Measurements from ENCODE around the gene GFRA1.

Gene GFRA1

DNA sequence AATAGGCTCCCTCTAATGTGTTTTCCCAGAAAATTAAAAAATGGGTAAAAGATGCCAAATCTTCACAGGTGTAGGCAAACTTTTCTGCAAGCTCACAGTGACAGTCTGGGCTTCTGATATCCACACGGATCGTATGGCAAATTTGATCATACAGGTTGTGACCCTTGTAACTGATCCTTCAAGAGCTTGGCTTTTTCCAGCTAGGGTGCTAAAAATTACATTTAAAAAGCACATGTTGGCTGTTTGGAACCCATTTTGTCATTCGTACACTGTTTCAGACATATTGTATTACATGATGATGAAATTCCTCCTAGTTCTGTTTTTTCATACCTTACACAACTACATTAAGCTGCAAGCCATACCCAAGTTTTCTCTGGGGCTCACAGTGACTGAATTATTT, 138.7 kb downstream of the GFRA1 start:
- no peak overlapping the region for H3K4me3 Mint-ChIP-seq
- H3K27ac Mint-ChIP-seq, result no peak overlapping the region
- DNase-seq, result no peak
- H3K9me3 Mint-ChIP-seq, result peaks cover 2% of the 10 kb centered on the region
- no peaks in the 10 kb centered on the region for H3K4me1 Mint-ChIP-seq (ENCODE audit: low read depth)
- no peaks in the 10 kb centered on the region for H3K27me3 Mint-ChIP-seq
- H3K36me3 Mint-ChIP-seq (ENCODE audit: low read depth), result no peaks in the 10 kb centered on the region

DNA sequence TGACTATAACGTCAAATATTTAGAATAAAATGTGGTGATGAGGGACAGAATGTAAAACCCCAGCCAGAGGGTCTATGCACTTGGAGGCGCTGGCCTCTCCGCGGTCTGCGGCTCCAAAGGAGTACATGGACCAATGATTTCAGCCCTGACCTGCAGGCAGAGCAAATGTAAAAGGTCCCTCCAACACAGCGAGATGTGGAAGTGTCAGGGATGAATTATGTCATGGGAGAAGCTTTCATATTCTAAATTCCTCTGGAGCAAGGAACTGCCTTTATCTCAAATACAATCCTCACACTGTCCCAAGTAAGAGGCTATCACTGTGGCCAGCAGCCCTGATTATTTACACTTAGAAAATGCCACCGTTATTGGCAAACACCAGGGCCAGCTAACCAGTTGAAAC, 139.4 kb downstream of the GFRA1 start:
- no peaks in the 10 kb centered on the region for H3K36me3 Mint-ChIP-seq (ENCODE audit: low read depth)
- no peak overlapping the region for H3K27ac Mint-ChIP-seq
- H3K4me3 Mint-ChIP-seq, result no peak overlapping the region
- H3K9me3 Mint-ChIP-seq, result peaks cover 2% of the 10 kb centered on the region
- no peaks in the 10 kb centered on the region for H3K27me3 Mint-ChIP-seq
- DNase-seq, result no peak
- no peaks in the 10 kb centered on the region for H3K4me1 Mint-ChIP-seq (ENCODE audit: low read depth)

DNA sequence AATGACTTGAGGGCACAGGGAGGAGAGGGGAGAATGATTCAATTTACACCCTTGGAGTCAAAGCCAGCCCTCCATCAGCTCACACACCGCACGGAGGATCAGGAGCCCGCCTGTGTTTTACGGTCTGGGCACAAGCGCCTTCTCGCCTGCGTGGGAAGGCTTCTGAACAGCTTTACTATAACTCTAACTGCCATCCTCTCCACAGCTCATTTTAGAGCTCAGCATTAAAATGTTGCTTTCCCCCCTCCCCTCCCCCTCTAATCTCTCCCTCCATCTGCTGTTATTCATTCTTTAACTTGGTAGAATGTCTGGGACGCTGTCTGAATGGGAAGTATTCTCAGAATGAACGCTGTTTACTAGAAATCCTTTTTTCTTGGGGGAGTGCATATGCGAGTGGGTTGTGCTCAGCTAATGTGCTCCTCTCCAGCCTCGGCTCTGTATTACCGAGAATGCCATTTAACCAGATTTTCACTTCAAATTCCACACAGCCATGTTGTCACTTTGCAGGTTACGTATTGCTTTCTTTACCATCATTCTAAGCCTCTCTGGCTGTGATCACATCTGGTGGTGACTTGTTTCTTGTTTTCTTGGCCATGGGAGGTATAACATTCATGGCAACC, 140.1 kb downstream of the GFRA1 start:
- no peaks in the 10 kb centered on the region for H3K4me1 Mint-ChIP-seq (ENCODE audit: low read depth)
- no peaks in the 10 kb centered on the region for H3K27me3 Mint-ChIP-seq
- no peak for DNase-seq
- H3K27ac Mint-ChIP-seq, result no peak overlapping the region
- peaks cover 3% of the 10 kb centered on the region for H3K9me3 Mint-ChIP-seq
- no peak overlapping the region for H3K4me3 Mint-ChIP-seq
- no peaks in the 10 kb centered on the region for H3K36me3 Mint-ChIP-seq (ENCODE audit: low read depth)

DNA sequence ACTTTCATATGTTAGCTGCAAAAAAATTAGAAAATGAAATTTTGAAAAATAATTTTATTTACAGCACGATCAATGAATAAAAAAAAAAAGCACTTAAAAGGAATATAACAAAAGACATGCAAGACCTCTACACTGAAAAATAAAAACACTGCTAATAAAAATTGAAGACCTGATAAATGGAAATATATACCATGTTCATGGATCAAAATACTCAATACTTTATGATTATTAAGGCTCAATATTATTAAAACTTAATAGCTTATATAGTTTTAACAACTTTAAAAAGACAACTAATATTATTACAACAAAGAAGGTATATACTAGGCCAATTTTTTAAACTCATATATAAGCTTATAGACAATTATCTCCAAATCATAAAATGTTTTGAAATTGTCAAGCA, 143.0 kb downstream of the GFRA1 start:
- Mint-ChIP-seq H3K27me3 (no peaks in the 10 kb centered on the region), H3K9me3 (peaks cover 5% of the 10 kb centered on the region), H3K4me1 (ENCODE audit: low read depth) (no peaks in the 10 kb centered on the region)

DNA sequence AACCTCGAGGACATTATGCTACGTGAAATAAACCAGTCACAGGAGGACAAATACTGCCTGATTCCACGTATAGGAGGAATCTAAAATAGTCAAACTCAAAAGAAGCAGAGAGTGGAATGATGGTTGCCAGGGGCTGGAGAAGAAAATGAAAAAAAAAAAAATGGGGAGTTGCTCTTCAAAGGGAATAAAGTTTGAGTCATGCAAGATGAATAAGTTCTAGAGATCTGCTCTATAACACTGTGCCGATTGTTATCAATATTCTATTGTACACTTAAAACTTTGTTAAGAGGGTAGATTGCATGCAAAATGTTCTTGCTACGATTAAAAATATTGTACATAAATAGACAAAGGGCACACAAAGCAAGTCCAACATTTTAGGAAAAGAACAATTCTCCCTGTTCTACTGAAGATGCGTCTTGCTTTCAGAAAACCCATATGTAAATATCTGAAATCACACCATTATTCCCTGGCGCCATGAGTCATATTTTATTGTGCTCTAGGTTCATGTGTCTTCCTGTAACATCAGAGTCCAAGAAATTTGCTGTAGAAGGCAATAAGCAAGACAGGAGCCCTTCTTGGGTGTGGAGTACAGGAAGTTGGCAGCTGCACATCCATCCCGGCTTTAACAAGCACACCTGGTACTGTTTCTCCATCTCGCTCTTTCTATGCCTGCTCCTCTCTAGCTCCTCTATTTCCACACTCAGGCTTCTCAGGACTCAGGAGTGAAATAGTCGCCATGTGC, 145.9 kb downstream of the GFRA1 start:
- Mint-ChIP-seq H3K27me3 (peaks cover 4% of the 10 kb centered on the region), H3K9me3 (peaks cover 5% of the 10 kb centered on the region), H3K27ac (no peak overlapping the region), H3K36me3 (ENCODE audit: low read depth) (no peaks in the 10 kb centered on the region), H3K4me3 (no peak overlapping the region), H3K4me1 (ENCODE audit: low read depth) (no peaks in the 10 kb centered on the region)
- no peak for DNase-seq

More for the DNA sequence above, 143.0 kb downstream of the GFRA1 start:
- DNase-seq, result no peak
- Mint-ChIP-seq H3K27ac (no peak overlapping the region), H3K36me3 (ENCODE audit: low read depth) (no peaks in the 10 kb centered on the region), H3K4me3 (no peak overlapping the region)

DNA sequence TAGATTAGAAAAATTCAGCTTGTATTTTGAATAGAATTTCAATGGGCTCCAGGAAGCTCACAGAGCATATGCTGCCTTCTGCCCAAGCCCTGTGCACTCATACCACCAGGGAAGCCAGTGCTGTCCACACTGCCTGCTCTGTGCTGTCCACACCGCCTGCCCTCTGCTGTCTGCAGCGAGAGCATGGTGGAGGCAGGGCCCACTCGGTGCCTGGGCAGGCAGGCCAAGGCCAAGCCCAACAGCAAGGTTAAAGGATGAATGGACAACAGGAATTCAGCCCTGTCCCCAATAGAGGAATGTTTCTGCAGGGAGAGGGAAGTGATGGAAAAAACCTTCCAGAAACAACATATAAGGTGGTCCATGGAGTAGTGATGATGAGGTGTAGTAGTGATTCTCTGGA, 146.8 kb downstream of the GFRA1 start:
- Mint-ChIP-seq H3K4me1 (ENCODE audit: low read depth) (no peaks in the 10 kb centered on the region), H3K9me3 (peaks cover 5% of the 10 kb centered on the region), H3K36me3 (ENCODE audit: low read depth) (no peaks in the 10 kb centered on the region), H3K27ac (no peak overlapping the region), H3K27me3 (peaks cover 4% of the 10 kb centered on the region), H3K4me3 (no peak overlapping the region)
- no peak for DNase-seq

DNA sequence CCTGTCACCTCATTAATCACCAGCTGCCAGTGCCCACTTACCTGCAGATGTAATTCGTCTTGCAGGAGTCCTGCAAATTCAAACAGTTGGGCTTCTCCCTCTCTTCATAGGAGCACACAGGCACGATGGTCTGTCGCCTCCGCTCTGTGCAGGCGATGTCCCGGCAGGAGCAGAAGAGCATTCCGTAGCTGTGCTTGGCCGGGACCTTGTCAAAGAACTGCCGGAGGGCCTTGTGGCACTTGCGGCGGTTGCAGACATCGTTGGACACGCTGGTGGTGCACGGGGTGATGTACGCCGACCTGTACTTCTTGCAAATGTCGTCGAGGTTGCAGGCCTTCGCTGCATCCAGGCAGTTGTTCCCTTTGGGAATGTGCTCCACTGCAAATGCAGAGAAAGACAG, 147.8 kb downstream of the GFRA1 start:
- H3K9me3 Mint-ChIP-seq, result peaks cover 5% of the 10 kb centered on the region
- no peak overlapping the region for H3K27ac Mint-ChIP-seq
- no peak for DNase-seq
- no peaks in the 10 kb centered on the region for H3K36me3 Mint-ChIP-seq (ENCODE audit: low read depth)
- H3K27me3 Mint-ChIP-seq, result peaks cover 4% of the 10 kb centered on the region
- H3K4me3 Mint-ChIP-seq, result no peak overlapping the region
- H3K4me1 Mint-ChIP-seq (ENCODE audit: low read depth), result no peaks in the 10 kb centered on the region

DNA sequence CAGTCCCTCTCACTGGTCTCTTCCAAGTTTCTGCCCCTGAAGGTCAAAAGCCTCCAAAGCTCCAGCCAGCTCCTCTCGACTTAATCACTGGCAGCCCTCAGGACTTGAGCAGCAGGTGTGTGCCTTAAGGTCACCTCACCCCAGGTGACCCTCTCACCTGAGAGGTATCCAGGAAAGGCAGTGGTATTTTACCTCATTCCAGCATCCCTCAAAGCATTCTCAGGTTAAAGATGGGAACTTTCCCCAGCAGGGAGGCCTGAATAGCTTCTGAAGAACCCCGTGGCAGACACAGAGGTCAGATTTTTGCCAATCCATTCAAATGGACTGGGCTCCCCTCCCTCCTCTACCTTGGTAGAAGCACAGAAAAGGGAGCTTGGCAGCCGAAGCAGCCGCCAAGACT, 148.2 kb downstream of the GFRA1 start:
- no peaks in the 10 kb centered on the region for H3K4me1 Mint-ChIP-seq (ENCODE audit: low read depth)
- no peak for DNase-seq
- peaks cover 5% of the 10 kb centered on the region for H3K9me3 Mint-ChIP-seq
- no peaks in the 10 kb centered on the region for H3K36me3 Mint-ChIP-seq (ENCODE audit: low read depth)
- peaks cover 4% of the 10 kb centered on the region for H3K27me3 Mint-ChIP-seq
- no peak overlapping the region for H3K4me3 Mint-ChIP-seq
- H3K27ac Mint-ChIP-seq, result no peak overlapping the region

DNA sequence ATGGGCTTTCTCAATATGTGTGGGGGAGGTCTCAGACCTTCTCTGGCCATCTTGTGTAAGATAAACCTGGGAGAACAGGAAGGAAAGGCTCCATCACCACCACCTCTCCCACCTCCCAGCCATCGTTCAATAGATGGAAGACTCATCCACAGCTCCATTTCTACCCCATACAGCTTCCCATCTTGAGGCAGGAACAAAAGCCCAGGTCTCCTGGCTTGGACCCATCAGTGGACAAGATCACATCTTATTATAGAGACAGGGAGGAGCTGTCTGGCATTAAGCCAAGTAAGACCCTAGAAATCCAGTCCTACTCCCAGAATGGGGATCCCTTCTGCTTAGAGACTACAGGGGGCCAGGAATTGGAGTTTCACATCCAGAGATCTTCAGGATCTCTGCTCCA, 150.3 kb downstream of the GFRA1 start:
- Mint-ChIP-seq H3K27ac (no peak overlapping the region), H3K27me3 (peaks cover 4% of the 10 kb centered on the region), H3K4me3 (no peak overlapping the region), H3K4me1 (ENCODE audit: low read depth) (no peaks in the 10 kb centered on the region), H3K9me3 (peaks cover 4% of the 10 kb centered on the region), H3K36me3 (ENCODE audit: low read depth) (no peaks in the 10 kb centered on the region)
- no peak for DNase-seq

DNA sequence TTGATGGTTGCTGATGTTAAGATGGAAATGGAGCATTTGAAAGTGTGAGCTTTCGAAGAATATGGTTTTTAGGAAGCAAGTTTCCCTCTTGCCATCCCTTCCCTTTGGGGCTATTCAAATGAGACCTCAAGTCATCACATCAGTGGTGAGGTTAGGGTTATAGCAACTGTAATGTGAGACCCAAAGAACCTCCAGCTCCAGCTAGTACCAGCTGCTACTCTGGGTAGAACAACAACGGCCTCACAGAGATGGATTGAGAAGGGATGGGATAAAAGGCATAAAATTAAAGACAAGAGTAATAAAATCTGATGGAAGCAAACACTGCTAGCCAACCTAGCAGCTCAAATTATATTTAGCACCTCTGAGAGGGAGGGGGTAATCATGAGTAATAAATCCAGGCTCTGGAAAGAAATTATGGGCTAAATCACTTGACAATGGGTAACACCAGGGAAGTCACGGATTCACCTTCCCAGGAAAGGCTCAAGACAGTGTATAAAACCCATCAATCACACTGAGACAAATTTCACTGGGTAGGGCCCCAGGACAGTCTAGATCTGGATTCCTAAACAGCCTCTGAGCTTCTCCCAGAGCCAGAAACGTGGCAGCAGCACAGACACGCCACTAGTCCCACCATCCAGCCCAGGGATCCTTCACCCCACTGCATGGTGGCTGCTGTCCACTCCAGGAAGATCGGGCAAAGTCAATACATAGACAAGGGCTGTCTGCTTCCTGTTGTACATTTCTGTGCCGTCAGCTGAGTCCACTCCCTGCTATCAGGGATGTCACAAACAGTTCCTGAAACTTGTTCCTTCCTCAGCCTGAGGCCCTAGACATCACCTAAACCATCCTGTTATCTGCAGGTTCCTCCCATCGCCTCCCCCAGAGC, 151.1 kb downstream of the GFRA1 start:
- Mint-ChIP-seq H3K36me3 (ENCODE audit: low read depth) (no peaks in the 10 kb centered on the region), H3K27ac (no peak overlapping the region), H3K4me3 (no peak overlapping the region), H3K27me3 (peaks cover 4% of the 10 kb centered on the region), H3K4me1 (ENCODE audit: low read depth) (no peaks in the 10 kb centered on the region), H3K9me3 (peaks cover 4% of the 10 kb centered on the region)
- no peak for DNase-seq

DNA sequence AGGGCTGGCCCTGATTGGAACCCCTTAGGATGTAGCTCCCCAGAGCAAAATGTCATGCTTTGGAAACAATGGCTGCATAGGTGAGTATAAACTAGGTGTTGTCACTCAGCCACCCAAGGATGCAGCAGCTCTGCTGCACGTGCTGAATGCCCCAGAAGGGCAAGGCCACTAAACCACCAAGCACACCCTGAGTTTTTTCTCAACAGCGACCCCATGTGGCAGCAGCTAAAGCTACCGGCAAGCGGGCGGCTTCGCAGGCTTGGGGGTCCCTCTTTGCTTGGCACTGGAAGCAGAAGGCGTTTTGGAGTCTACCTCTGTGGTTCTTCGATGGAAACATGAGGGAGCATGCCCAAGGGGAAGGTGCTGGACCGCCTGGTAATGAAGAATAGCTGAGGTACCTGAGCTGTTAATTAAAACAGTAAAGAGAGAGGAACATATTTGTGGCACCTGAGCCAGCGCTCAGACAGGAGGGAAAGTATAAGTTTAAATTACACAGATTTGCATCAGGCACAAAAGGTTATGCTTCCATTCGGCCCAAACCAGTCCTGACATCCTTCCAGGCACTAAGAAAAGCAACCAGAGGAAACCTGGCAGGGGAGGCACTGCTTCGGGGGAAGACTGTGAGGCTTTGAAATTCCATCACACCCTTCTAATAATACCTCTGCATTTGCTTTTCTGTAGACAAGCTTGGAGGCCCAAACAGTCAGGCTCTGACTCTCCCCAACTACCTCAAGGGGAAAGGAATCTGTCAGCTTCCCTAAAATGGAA, 152.1 kb downstream of the GFRA1 start:
- no peak overlapping the region for H3K4me3 Mint-ChIP-seq
- H3K27ac Mint-ChIP-seq, result no peak overlapping the region
- no peaks in the 10 kb centered on the region for H3K4me1 Mint-ChIP-seq (ENCODE audit: low read depth)
- H3K9me3 Mint-ChIP-seq, result peaks cover 4% of the 10 kb centered on the region
- peaks cover 4% of the 10 kb centered on the region for H3K27me3 Mint-ChIP-seq
- H3K36me3 Mint-ChIP-seq (ENCODE audit: low read depth), result no peaks in the 10 kb centered on the region
- no peak for DNase-seq

DNA sequence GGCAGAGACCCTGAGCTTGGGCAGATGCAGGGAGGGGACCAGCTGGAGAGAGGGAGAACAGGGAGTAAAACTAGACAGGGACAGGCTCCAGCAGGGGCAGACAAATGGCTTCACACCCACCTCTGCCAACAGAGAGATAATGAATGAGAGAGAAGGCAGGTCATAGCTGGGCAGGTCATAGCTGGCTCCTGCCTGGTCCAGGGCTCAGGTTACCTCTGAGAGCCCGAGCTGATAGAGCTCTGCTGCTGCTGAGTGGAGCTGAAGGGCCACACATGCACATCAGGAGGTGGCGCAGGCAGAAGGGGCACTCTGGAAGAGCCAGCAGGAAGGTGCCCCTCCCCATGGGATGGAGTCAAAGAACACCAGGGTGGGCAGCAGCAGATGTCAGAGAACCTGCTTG, 154.2 kb downstream of the GFRA1 start:
- no peaks in the 10 kb centered on the region for H3K4me1 Mint-ChIP-seq (ENCODE audit: low read depth)
- H3K27me3 Mint-ChIP-seq, result peaks cover 4% of the 10 kb centered on the region
- H3K9me3 Mint-ChIP-seq, result peaks cover 4% of the 10 kb centered on the region
- DNase-seq, result no peak
- no peak overlapping the region for H3K4me3 Mint-ChIP-seq
- no peak overlapping the region for H3K27ac Mint-ChIP-seq
- H3K36me3 Mint-ChIP-seq (ENCODE audit: low read depth), result no peaks in the 10 kb centered on the region

DNA sequence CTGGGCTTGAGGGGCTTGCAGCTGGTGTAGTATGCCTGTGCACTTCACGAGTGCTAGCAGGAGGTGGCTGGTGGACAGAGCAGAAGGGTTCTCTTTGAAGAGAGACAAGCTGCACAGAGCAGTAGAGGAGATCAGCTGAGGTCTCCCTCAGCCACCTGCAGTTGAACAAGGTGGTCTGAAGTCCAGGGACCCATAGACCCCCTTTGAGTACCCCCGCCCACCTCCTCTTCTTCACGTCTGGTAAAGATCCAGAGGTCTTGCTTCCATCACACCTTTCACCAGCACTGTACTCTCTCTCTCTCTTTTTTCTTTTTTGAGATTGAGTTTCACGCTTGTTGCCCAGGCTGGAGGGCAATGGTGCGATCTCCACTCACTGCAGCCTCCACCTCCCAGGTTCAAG, 157.2 kb downstream of the GFRA1 start:
- Mint-ChIP-seq H3K36me3 (ENCODE audit: low read depth) (no peaks in the 10 kb centered on the region), H3K4me3 (no peak overlapping the region), H3K9me3 (peaks cover 4% of the 10 kb centered on the region), H3K27ac (no peak overlapping the region), H3K4me1 (ENCODE audit: low read depth) (no peaks in the 10 kb centered on the region), H3K27me3 (no peaks in the 10 kb centered on the region)
- no peak for DNase-seq

DNA sequence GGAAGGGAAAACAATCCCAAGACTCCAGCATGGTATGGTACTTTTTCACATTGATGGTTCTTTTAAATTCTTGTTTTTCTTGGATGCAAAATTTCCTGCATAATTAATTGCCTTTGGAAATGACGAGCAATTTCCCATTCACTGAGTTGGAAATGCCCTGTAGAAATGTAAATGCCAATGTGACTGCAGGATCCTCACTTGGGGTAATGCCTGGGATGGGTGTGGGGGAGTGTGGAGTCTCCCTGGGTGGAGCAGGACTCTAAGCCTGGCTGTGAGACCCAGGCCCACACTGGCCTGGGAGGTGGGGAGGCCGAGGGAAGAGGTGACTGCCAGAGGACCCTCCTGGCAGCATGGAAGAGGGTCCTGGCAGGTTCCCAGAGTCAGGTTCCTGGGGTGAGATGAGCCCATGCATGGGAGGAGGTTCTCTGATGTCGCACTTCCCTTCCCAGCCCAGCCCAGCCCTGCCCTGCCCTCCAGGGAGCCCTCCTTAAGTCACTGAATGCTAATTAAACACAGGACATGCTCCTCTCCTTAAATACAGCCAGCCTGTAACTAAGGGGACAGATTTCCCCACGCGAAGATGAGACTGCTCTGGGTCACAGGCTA, 157.9 kb downstream of the GFRA1 start:
- Mint-ChIP-seq H3K4me1 (ENCODE audit: low read depth) (no peaks in the 10 kb centered on the region), H3K36me3 (ENCODE audit: low read depth) (no peaks in the 10 kb centered on the region), H3K4me3 (no peak overlapping the region), H3K27ac (no peak overlapping the region), H3K27me3 (no peaks in the 10 kb centered on the region), H3K9me3 (peaks cover 4% of the 10 kb centered on the region)
- DNase-seq, result no peak
